DND-41 (cell line): ENCODE results near the gene HDAC4.

Source experiments
- ATAC-seq: fragments of 200-7000 bp; cut with Tn5 transposase; 3 replicates; pipeline ENCODE4 v1.9.1; 2021; ENCODE audit warnings: low read depth; ENCODE audit not compliant: insufficient read depth
- DNase-seq: peaks from one replicate; pipeline ENCODE4 v3.0.0-alpha.2; 2020
- H2AFZ ChIP-seq: 2 replicates; pipeline ENCODE4 v1.6.0; 2012; ENCODE audit warnings: low read depth, low read length
- H3K27ac ChIP-seq: 2 replicates; pipeline ENCODE4 v1.5.1; 2012; ENCODE audit warnings: low read length, inconsistent platforms
- H3K27me3 ChIP-seq: fragments of 200-600 bp; sonication (generic); 2 replicates; pipeline ENCODE4 v1.6.0; 2012; ENCODE audit warnings: low read length, mild to moderate bottlenecking, inconsistent platforms; ENCODE audit not compliant: insufficient read depth, poor library complexity
- H3K36me3 ChIP-seq: 2 replicates; pipeline ENCODE4 v1.5.1; 2012; ENCODE audit warnings: low read length, inconsistent platforms; ENCODE audit not compliant: insufficient read depth
- H3K4me1 ChIP-seq: 2 replicates; pipeline ENCODE4 v1.5.1; 2012; ENCODE audit warnings: mild to moderate bottlenecking, low read length; ENCODE audit not compliant: insufficient read depth
- H3K4me2 ChIP-seq: 2 replicates; pipeline ENCODE4 v1.6.0; 2012; ENCODE audit warnings: mild to moderate bottlenecking, moderate library complexity, low read length, inconsistent platforms; ENCODE audit not compliant: insufficient read depth
- H3K4me3 ChIP-seq, 2 experiments: fragments of 200-600 bp in 1 of 2; shearing (Covaris generic) in 1 of 2; 2 replicates each; pipeline ENCODE4 v1.5.1; 2012 to 2016; ENCODE audit warnings: inconsistent platforms in 2 of 2, low read length in 2 of 2, mild to moderate bottlenecking in 2 of 2, low read depth in 1 of 2, moderate library complexity in 1 of 2
- H3K79me2 ChIP-seq: 2 replicates; pipeline ENCODE4 v1.6.0; 2012; ENCODE audit warnings: low read length, inconsistent platforms; ENCODE audit not compliant: insufficient read depth
- H3K9ac ChIP-seq: 2 replicates; pipeline ENCODE4 v1.6.0; 2012; ENCODE audit warnings: low read depth, mild to moderate bottlenecking, inconsistent platforms, low read length, moderate library complexity
- H3K9me3 ChIP-seq: 2 replicates; pipeline ENCODE4 v1.5.1; 2012; ENCODE audit warnings: low read length, moderate library complexity, mild to moderate bottlenecking, inconsistent platforms; ENCODE audit not compliant: insufficient read depth, severe bottlenecking
- H4K20me1 ChIP-seq: 2 replicates; pipeline ENCODE4 v1.6.0; 2012; ENCODE audit warnings: low read length; ENCODE audit not compliant: insufficient read depth
- EZH2 ChIP-seq: IDR thresholded peaks from 3 replicates; pipeline ENCODE4 v1.6.1; 2012; ENCODE audit warnings: borderline replicate concordance, low read depth, mild to moderate bottlenecking, moderate library complexity, low read length, inconsistent platforms; ENCODE audit not compliant: severe bottlenecking
- TF ChIP-seq, protein P1 (sequence below): IDR thresholded peaks from 2 replicates; pipeline ENCODE4 v1.5.1; 2012; ENCODE audit warnings: borderline replicate concordance, low read length, moderate library complexity, mild to moderate bottlenecking; ENCODE audit not compliant: poor library complexity, severe bottlenecking; ENCODE audit errors: extremely low read depth

HDAC4 gene

DNA sequence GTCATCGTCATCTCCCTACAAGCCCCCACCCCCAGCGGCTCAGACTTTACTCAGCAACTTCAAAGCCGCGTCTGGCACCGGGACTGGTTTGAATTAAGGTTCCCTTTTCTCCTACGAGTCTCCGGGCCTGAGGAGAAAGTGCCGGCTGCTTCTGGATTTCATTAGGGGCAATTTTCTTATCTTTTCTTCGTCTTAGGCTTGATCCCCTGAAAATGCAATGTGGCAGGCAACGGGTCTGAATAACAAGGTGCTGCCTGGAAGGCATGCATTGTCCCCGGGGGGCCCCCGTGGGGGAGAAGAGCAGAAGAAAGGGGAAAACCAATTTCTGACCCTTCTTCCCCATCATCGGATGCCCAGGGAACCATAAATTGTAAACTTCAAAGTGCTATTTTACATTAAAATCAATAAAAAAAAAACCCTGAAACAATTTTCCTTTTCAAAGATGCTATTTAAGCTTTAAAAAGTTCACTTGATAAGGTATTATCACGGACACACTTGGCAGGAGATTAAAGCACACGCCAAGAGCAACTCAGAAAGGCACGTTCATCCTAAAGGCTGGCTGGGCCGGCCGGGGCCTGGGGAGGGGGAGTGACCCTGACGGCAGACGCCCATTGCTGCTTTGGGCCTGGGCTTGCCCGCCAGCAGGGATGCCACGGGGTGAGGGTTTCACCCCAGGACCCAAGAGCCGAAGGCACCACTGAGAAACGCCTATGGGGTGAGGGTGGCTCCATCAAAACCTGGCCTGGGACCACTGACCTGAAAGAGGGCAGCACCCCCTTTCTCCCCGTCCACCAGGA lies 322.5 kb downstream of the HDAC4 start:
- Histone ChIP-seq H3K27ac (no peak overlapping the region), H3K36me3 (peaks cover 98% of the 10 kb centered on the region), H3K4me1 (no peaks in the 10 kb centered on the region), H3K9me3 (no peaks in the 10 kb centered on the region), H3K4me3 (no peak overlapping the region), H3K79me2 (peaks cover 17% of the 10 kb centered on the region), H3K27me3 (no peaks in the 10 kb centered on the region), H3K9ac (no peak overlapping the region), H3K4me2 (no peak overlapping the region), H2AFZ (no peak overlapping the region), H4K20me1 (peaks cover 68% of the 10 kb centered on the region)
- no peak for DNase-seq
- TF ChIP-seq, protein P1, sequence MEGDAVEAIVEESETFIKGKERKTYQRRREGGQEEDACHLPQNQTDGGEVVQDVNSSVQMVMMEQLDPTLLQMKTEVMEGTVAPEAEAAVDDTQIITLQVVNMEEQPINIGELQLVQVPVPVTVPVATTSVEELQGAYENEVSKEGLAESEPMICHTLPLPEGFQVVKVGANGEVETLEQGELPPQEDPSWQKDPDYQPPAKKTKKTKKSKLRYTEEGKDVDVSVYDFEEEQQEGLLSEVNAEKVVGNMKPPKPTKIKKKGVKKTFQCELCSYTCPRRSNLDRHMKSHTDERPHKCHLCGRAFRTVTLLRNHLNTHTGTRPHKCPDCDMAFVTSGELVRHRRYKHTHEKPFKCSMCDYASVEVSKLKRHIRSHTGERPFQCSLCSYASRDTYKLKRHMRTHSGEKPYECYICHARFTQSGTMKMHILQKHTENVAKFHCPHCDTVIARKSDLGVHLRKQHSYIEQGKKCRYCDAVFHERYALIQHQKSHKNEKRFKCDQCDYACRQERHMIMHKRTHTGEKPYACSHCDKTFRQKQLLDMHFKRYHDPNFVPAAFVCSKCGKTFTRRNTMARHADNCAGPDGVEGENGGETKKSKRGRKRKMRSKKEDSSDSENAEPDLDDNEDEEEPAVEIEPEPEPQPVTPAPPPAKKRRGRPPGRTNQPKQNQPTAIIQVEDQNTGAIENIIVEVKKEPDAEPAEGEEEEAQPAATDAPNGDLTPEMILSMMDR = no peak
- no peak for TF ChIP-seq EZH2
- ATAC-seq = no peak

DNA sequence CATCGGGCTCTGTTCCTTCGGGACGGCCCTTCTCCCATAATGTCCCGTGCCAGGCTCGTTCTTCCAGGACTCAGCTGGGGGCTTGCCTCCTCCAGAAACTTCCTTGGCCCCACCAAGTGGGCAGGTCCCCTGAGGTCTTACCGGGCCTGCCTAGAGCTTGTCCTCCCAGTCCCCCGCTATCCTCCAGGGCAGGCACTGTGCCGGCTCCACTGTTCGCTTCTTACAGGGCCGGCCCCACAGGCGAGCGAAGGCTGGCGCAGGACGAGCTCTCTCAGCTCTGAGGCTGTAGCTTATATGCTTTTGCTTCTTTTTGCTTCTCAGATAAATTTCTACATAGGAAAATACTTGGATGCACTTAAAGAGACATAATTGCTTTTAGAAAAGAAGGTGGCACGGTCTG lies 323.6 kb downstream of the HDAC4 start:
- Histone ChIP-seq H3K27me3 (no peaks in the 10 kb centered on the region), H3K27ac (no peak overlapping the region), H3K4me1 (no peaks in the 10 kb centered on the region), H3K4me3 (no peak overlapping the region), H4K20me1 (peaks cover 63% of the 10 kb centered on the region), H3K9me3 (no peaks in the 10 kb centered on the region), H3K9ac (no peak overlapping the region), H2AFZ (no peak overlapping the region), H3K4me2 (no peak overlapping the region), H3K36me3 (peaks cover 98% of the 10 kb centered on the region), H3K79me2 (peaks cover 17% of the 10 kb centered on the region)
- no peak for ATAC-seq
- DNase-seq = no peak
- TF ChIP-seq, protein P1 = no peak
- no peak for TF ChIP-seq EZH2

DNA sequence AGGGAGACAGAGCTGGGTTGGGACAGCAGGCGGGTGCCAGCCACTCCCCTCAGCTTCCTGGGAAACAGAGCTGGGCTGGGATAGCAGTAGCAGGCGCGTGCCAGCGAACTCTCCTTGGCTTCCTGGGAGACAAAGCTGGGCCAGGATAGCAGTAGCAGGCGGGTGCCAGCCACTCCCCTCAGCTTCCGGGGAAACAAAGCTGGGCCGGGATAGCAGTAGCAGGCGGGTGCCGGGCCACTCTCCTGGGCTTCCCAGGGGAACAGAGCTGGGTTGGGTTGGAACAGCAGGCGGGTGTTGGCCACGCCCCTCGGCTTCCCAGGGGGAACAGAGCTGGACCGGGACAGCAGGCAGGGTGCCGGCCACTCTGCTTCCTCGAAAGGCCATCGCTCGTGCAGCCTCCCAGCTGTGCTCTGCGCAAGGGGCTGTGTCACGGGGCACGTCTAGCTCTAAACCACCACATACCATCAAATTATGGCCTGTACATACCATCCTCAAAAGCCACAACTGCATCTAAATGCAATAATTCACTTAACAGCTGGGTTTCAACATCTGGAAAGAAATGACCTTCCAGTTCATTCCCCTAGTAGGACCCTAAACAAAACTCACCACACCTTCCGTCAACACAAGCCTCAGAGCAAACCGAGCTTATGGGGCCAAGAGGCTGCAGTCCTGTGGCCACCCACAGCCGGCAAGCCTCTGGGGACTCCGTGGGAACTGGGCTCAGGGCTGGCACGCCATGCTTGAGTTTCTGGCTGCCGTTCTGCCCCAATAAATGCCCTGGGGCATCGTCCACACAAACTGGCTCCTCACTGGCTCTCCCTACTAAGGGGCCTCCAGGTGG lies 324.7 kb downstream of the HDAC4 start:
- Histone ChIP-seq H3K27ac (no peak overlapping the region), H2AFZ (no peak overlapping the region), H3K9ac (no peak overlapping the region), H4K20me1 (peaks cover 64% of the 10 kb centered on the region), H3K79me2 (peaks cover 18% of the 10 kb centered on the region), H3K27me3 (no peaks in the 10 kb centered on the region), H3K9me3 (no peaks in the 10 kb centered on the region), H3K4me1 (no peaks in the 10 kb centered on the region), H3K4me2 (no peak overlapping the region), H3K4me3 (no peak overlapping the region), H3K36me3 (peaks cover 98% of the 10 kb centered on the region)
- ATAC-seq (no peak), DNase-seq (no peak)
- TF ChIP-seq, protein P1 = no peak
- TF ChIP-seq EZH2 = no peak
